Ecto neural progenitor cell (in vitro differentiated cells): Measurements from ENCODE around the gene CALD1.

ENCODE experiments used
- DNase-seq: peaks from one replicate; pipeline ENCODE4 v3.0.0-alpha.2; 2018; ENCODE audit warnings: low spot score

The CALD1 gene

GRCh38 chr7:134927076-134927475, 147.6 kb downstream of the CALD1 start:
- DNase-seq: no peak

- no peak for DNase-seq
Observed at GRCh38 chr7:134927723-134928122, 148.3 kb downstream of the CALD1 start.

- no peak for DNase-seq
Observed at GRCh38 chr7:134928554-134928953, 149.1 kb downstream of the CALD1 start.

- DNase-seq: no peak
Observed at GRCh38 chr7:134931487-134931886, 152.1 kb downstream of the CALD1 start.

- no peak for DNase-seq
Observed at GRCh38 chr7:134932707-134933370, 153.4 kb downstream of the CALD1 start.

GRCh38 chr7:134933460-134934068, 154.1 kb downstream of the CALD1 start:
- no peak for DNase-seq

- DNase-seq: no peak
Observed at GRCh38 chr7:134935701-134936100, 156.3 kb downstream of the CALD1 start.

GRCh38 chr7:134936893-134937510, 157.6 kb downstream of the CALD1 start:
- peak; percentile 48 for DNase-seq

- no peak for DNase-seq
Observed at GRCh38 chr7:134938141-134938540, 158.7 kb downstream of the CALD1 start.

GRCh38 chr7:134939136-134939535, 159.7 kb downstream of the CALD1 start:
- DNase-seq: no peak

GRCh38 chr7:134940729-134941128, 161.3 kb downstream of the CALD1 start:
- no peak for DNase-seq

GRCh38 chr7:134941185-134941900, 161.9 kb downstream of the CALD1 start:
- DNase-seq: no peak

GRCh38 chr7:134941952-134942351, 162.5 kb downstream of the CALD1 start:
- no peak for DNase-seq

- no peak for DNase-seq
Observed at GRCh38 chr7:134942690-134943466, 163.4 kb downstream of the CALD1 start.

- no peak for DNase-seq
Observed at GRCh38 chr7:134943785-134944400, 164.5 kb downstream of the CALD1 start.

GRCh38 chr7:134945691-134946090, 166.3 kb downstream of the CALD1 start:
- DNase-seq: no peak

- no peak for DNase-seq
Observed at GRCh38 chr7:134946260-134946659, 166.8 kb downstream of the CALD1 start.

GRCh38 chr7:134947329-134947728, 167.9 kb downstream of the CALD1 start:
- no peak for DNase-seq

- no peak for DNase-seq
Observed at GRCh38 chr7:134947831-134948230, 168.4 kb downstream of the CALD1 start.

GRCh38 chr7:134948246-134948645, 168.8 kb downstream of the CALD1 start:
- no peak for DNase-seq

- no peak for DNase-seq
Observed at GRCh38 chr7:134948736-134949135, 169.3 kb downstream of the CALD1 start.

GRCh38 chr7:134949171-134949570, 169.7 kb downstream of the CALD1 start:
- no peak for DNase-seq
